HG03108 (cell line): ENCODE results near the gene DPH7.
A peak's percentile ranks its signal among the peaks of the same experiment; 100 is the strongest.
"Not testable (repeated sequence)": the region's sequence is repeated elsewhere in the genome, so short reads cannot be mapped to it uniquely, and the experiment has no call there.

Experiments used
- ATAC-seq: cut with Tn5 transposase; IDR thresholded peaks from one replicate; pipeline ENCODE4 v1.9.1; 2021; ENCODE audit warnings: moderate library complexity; ENCODE audit not compliant: unreplicated experiment

The DPH7 gene

GRCh38 chr9:137578518-137579258, at the start of gene DPH7:
Gene DPH7 (minus strand): TSS chr9:137578925. CDS start chr9:137578777, 148 bp downstream.
- peak; percentile 84 for ATAC-seq

- not testable (repeated sequence) for ATAC-seq
Measured at GRCh38 chr9:137627406-137627805, 48.7 kb upstream of the DPH7 start.

- ATAC-seq = no peak
Measured at GRCh38 chr9:137626464-137626863, 47.7 kb upstream of the DPH7 start.

GRCh38 chr9:137622211-137622610, 43.5 kb upstream of the DPH7 start:
- not testable (repeated sequence) for ATAC-seq

GRCh38 chr9:137621131-137621757, 42.5 kb upstream of the DPH7 start:
- no peak for ATAC-seq

- no peak for ATAC-seq
Measured at GRCh38 chr9:137620581-137620980, 41.9 kb upstream of the DPH7 start.

GRCh38 chr9:137620048-137620405, 41.3 kb upstream of the DPH7 start:
- ATAC-seq = no peak

- peak; percentile 10 for ATAC-seq
Measured at GRCh38 chr9:137619240-137620047, 40.7 kb upstream of the DPH7 start.

- ATAC-seq = peak; percentile 55
Measured at GRCh38 chr9:137618105-137619067, 39.7 kb upstream of the DPH7 start, which contains the start of gene EHMT1. Gene EHMT1 (plus strand): TSS chr9:137619005. CDS start chr9:137619029, 24 bp downstream.

- no peak for ATAC-seq
Measured at GRCh38 chr9:137615387-137615871, 36.7 kb upstream of the DPH7 start.

- ATAC-seq = no peak
Measured at GRCh38 chr9:137614631-137615386, 36.1 kb upstream of the DPH7 start.

GRCh38 chr9:137613738-137614523, 35.2 kb upstream of the DPH7 start:
- no peak for ATAC-seq

- no peak for ATAC-seq
Measured at GRCh38 chr9:137613259-137613658, 34.5 kb upstream of the DPH7 start.

GRCh38 chr9:137612741-137613142, 34.0 kb upstream of the DPH7 start:
- ATAC-seq = no peak

- ATAC-seq = no peak
Measured at GRCh38 chr9:137611623-137612609, 33.2 kb upstream of the DPH7 start.

- ATAC-seq = no peak
Measured at GRCh38 chr9:137610944-137611343, 32.2 kb upstream of the DPH7 start.

- no peak for ATAC-seq
Measured at GRCh38 chr9:137607141-137607857, 28.6 kb upstream of the DPH7 start.
